Chondrocyte (in vitro differentiated cells): ENCODE results near the gene CIITA. TPM values are rescaled to one million over a fixed set of nuclear protein-coding genes. Genes with fewer than 3 reads are reported as not detected.
A peak's percentile ranks its signal among the peaks of the same experiment; 100 is the strongest.

Experiments
- DNase-seq: peaks from one replicate; pipeline ENCODE4 v3.0.0; 2021; ENCODE audit warnings: mixed read lengths, low spot score
- H3K27ac Mint-ChIP-seq: one replicate; pipeline ENCODE4 v1.8.0; 2021; ENCODE audit warnings: mild to moderate bottlenecking, moderate library complexity, mixed read lengths; ENCODE audit not compliant: unreplicated experiment
- H3K27me3 Mint-ChIP-seq: 2 replicates; pipeline ENCODE4 v1.8.0; 2021; ENCODE audit warnings: low read depth, mixed read lengths
- H3K36me3 Mint-ChIP-seq: 2 replicates; pipeline ENCODE4 v1.8.0; 2021; ENCODE audit warnings: low read depth, mixed read lengths
- H3K4me1 Mint-ChIP-seq: 2 replicates; pipeline ENCODE4 v1.8.0; 2021; ENCODE audit warnings: low read depth, mild to moderate bottlenecking, mixed read lengths
- H3K4me3 Mint-ChIP-seq: one replicate; pipeline ENCODE4 v1.8.0; 2021; ENCODE audit warnings: mild to moderate bottlenecking, moderate library complexity, mixed read lengths; ENCODE audit not compliant: unreplicated experiment
- H3K9me3 Mint-ChIP-seq: 2 replicates; pipeline ENCODE4 v1.8.0; 2021; ENCODE audit warnings: low read depth, mixed read lengths
- CTCF ChIP-seq: fragments of 200-600 bp; sonication (generic); IDR thresholded peaks from 2 replicates; pipeline ENCODE4 v1.5.0; 2021; ENCODE audit warnings: antibody characterized with exemption, mild to moderate bottlenecking, moderate library complexity
- total RNA-seq: library from RNA; stranded (reverse); gene quantifications from 3 replicates; pipeline ENCODE4 v1.2.1, GENCODE V29; 2021

CIITA gene
- total RNA-seq, 1 donor from 2014 or later, result not detected

- no peaks in the 10 kb centered on the region for H3K27me3 Mint-ChIP-seq
- H3K4me1 Mint-ChIP-seq, result peaks cover 17% of the 10 kb centered on the region
- no peak for DNase-seq
- no peaks in the 10 kb centered on the region for H3K9me3 Mint-ChIP-seq
- H3K27ac Mint-ChIP-seq, result no peak overlapping the region
- peaks cover 15% of the 10 kb centered on the region for H3K36me3 Mint-ChIP-seq
- no peak for TF ChIP-seq CTCF
- H3K4me3 Mint-ChIP-seq, result no peak overlapping the region
Measured at GRCh38 chr16:10970065-10970464, 93.1 kb downstream of the CIITA start.

GRCh38 chr16:10971560-10971961 lies 94.6 kb downstream of the CIITA start:
- H3K27ac Mint-ChIP-seq, result no peak overlapping the region
- H3K27me3 Mint-ChIP-seq, result no peaks in the 10 kb centered on the region
- TF ChIP-seq CTCF, result peak; percentile 96
- H3K4me1 Mint-ChIP-seq, result peaks cover 17% of the 10 kb centered on the region
- peaks cover 15% of the 10 kb centered on the region for H3K36me3 Mint-ChIP-seq
- no peak overlapping the region for H3K4me3 Mint-ChIP-seq
- no peak for DNase-seq
- no peaks in the 10 kb centered on the region for H3K9me3 Mint-ChIP-seq

- H3K4me1 Mint-ChIP-seq, result peaks cover 17% of the 10 kb centered on the region
- DNase-seq, result no peak
- H3K4me3 Mint-ChIP-seq, result no peak overlapping the region
- no peaks in the 10 kb centered on the region for H3K27me3 Mint-ChIP-seq
- H3K27ac Mint-ChIP-seq, result no peak overlapping the region
- no peak for TF ChIP-seq CTCF
- H3K9me3 Mint-ChIP-seq, result no peaks in the 10 kb centered on the region
- H3K36me3 Mint-ChIP-seq, result peaks cover 13% of the 10 kb centered on the region
Measured at GRCh38 chr16:10972108-10972818, 95.3 kb downstream of the CIITA start.

- H3K9me3 Mint-ChIP-seq, result no peaks in the 10 kb centered on the region
- peaks cover 17% of the 10 kb centered on the region for H3K4me1 Mint-ChIP-seq
- H3K27ac Mint-ChIP-seq, result no peak overlapping the region
- TF ChIP-seq CTCF, result no peak
- H3K36me3 Mint-ChIP-seq, result peaks cover 17% of the 10 kb centered on the region
- H3K4me3 Mint-ChIP-seq, result no peak overlapping the region
- no peaks in the 10 kb centered on the region for H3K27me3 Mint-ChIP-seq
- no peak for DNase-seq
Measured at GRCh38 chr16:10972819-10973464, 95.9 kb downstream of the CIITA start.

GRCh38 chr16:10976634-10977033 lies 99.6 kb downstream of the CIITA start:
- H3K4me1 Mint-ChIP-seq, result peaks cover 15% of the 10 kb centered on the region
- DNase-seq, result no peak
- peaks cover 26% of the 10 kb centered on the region for H3K36me3 Mint-ChIP-seq
- H3K27ac Mint-ChIP-seq, result no peak overlapping the region
- TF ChIP-seq CTCF, result no peak
- no peaks in the 10 kb centered on the region for H3K27me3 Mint-ChIP-seq
- H3K4me3 Mint-ChIP-seq, result no peak overlapping the region
- no peaks in the 10 kb centered on the region for H3K9me3 Mint-ChIP-seq
